Bronchial epithelial cell (primary cell): ENCODE measurements around the gene PRKG1. TPM values are rescaled to one million over a fixed set of nuclear protein-coding genes. Genes with fewer than 3 reads are reported as not detected.
A peak's percentile ranks its signal among the peaks of the same experiment; 100 is the strongest.

Source experiments
- DNase-seq: peaks from one replicate; pipeline ENCODE4 v3.0.0-alpha.2; 2010; ENCODE audit warnings: low read depth
- FAIRE-seq: peaks from 2 replicates; lab custom pipeline; 2011; peaks lifted over from hg19 to GRCh38; lab: Jason Lieb, UNC
- H3K27me3 ChIP-seq: 2 replicates; pipeline ENCODE4 v1.5.1; 2011; ENCODE audit warnings: low read length; ENCODE audit not compliant: control insufficient read depth, insufficient read depth
- H3K36me3 ChIP-seq: 2 replicates; pipeline ENCODE4 v1.5.1; 2011; ENCODE audit warnings: low read length; ENCODE audit not compliant: control insufficient read depth, insufficient read depth
- H3K4me3 ChIP-seq: 2 replicates; pipeline ENCODE4 v1.5.1; 2011; ENCODE audit warnings: mild to moderate bottlenecking, low read depth, low read length, control low read depth
- total RNA-seq: library from RNA; depleted of rRNA; stranded (reverse); fragments of >200 nt; gene quantifications from 2 replicates; pipeline ENCODE4 v1.2.1, GENCODE V29; 2014
- TF ChIP-seq, protein P1 (sequence below): IDR thresholded peaks from 2 replicates; pipeline ENCODE4 v1.5.1; 2011; ENCODE audit warnings: mild to moderate bottlenecking, moderate library complexity, low read length, control low read depth, inconsistent platforms; ENCODE audit not compliant: insufficient read depth, severe bottlenecking

Gene PRKG1
- total RNA-seq, 1 donor from 2014 or later: 0.26 TPM

DNA sequence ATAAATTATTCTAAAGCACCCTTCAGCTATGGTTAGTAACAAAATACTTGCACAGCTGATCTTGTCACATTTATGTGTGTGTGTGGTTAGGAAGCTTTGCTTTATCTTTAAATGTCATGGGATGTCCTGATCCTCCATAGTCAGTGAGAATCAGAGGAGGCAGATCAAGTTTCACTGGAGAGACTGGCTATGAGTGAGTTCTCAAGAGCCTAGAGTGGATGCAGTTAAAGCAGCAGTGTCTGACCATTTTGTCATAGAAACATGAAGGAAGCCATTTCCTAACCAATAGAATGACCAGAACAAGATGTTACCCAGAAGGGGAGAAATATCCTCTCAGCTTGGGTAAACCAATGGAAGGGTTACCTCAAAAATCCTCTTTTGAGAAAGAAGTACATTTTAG, 1032.6 kb downstream of the PRKG1 start:
- H3K27me3 ChIP-seq: no peaks in the 10 kb centered on the region
- H3K4me3 ChIP-seq: no peak overlapping the region
- TF ChIP-seq, protein P1, sequence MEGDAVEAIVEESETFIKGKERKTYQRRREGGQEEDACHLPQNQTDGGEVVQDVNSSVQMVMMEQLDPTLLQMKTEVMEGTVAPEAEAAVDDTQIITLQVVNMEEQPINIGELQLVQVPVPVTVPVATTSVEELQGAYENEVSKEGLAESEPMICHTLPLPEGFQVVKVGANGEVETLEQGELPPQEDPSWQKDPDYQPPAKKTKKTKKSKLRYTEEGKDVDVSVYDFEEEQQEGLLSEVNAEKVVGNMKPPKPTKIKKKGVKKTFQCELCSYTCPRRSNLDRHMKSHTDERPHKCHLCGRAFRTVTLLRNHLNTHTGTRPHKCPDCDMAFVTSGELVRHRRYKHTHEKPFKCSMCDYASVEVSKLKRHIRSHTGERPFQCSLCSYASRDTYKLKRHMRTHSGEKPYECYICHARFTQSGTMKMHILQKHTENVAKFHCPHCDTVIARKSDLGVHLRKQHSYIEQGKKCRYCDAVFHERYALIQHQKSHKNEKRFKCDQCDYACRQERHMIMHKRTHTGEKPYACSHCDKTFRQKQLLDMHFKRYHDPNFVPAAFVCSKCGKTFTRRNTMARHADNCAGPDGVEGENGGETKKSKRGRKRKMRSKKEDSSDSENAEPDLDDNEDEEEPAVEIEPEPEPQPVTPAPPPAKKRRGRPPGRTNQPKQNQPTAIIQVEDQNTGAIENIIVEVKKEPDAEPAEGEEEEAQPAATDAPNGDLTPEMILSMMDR: no peak
- DNase-seq (no peak), FAIRE-seq (no peak)
- H3K36me3 ChIP-seq: no peaks in the 10 kb centered on the region

DNA sequence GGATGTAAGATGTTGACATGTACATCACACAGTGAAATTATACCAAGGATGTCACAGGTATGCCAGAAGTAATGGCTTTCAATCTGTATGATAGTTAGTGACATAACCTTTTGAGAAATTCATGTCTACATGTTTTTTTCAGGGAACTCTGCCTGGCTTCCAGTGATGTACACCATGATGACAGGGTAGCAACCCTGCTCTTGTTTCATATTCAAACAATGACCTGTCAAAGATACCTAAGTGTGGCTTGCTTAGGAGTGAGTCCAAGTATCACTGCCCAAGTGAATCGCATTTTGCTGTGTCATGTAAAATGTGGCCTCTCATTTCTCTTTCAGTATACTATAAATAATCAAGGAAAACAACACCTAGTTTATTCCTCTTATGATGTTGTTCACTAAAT, 1033.9 kb downstream of the PRKG1 start:
- TF ChIP-seq, protein P1: no peak
- H3K27me3 ChIP-seq: no peaks in the 10 kb centered on the region
- H3K4me3 ChIP-seq: no peak overlapping the region
- no peak for FAIRE-seq
- no peaks in the 10 kb centered on the region for H3K36me3 ChIP-seq
- no peak for DNase-seq

DNA sequence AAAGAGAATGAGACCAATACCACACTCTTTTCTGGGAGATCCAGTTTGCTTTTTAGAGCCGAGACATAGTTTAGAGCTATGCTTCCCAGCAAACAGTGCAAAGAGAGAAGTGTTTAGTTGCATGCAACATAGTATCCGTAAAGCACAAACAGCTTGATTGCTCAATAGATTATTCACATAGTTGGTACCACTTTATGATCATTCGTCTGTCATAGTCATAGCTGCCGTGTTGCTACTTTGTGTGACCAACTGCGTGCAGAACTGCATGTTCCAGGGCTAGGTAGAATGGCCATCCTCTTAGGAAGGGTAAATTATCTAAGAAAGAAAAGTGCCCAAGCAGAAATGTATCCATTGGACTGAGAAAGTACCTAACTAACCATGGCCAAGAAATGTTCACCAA, 1036.3 kb downstream of the PRKG1 start:
- DNase-seq: no peak
- Histone ChIP-seq H3K4me3 (no peak overlapping the region), H3K36me3 (no peaks in the 10 kb centered on the region), H3K27me3 (no peaks in the 10 kb centered on the region)
- no peak for FAIRE-seq
- TF ChIP-seq, protein P1: no peak

DNA sequence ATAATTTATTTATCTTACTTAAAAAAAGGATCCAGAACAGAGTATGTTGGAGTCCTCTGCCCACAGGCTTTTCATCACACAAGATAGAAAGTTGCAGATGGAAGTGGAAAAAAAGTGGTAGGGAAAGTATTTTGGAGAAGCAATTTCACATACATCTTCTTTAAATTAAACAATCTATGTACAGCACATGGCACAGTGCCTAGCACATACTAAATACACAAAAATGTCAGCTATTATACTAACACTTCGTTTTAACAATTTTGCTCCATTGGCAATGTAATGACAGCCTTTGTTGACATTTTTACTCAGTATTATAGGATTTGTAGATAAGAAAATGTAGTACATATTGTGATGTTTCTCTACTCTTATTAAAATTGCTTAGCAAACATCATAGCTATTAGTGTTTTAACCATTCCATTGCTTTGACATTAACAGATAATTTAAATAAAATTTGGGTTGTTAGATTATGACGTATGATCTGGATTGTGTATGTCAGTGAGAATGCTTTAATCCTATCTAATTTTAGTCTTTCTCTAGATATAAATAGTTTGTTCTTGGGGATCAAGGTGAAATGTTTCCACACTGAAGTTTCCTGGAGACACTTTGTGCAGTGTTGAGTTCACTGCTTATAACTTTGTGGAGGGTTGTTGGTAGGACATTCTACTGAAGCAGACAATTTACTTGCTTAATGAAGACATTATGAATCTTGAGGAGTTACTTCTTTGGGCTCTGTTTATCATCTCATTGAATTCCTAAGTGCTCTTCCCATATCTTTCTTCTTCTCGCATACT, 1037.0 kb downstream of the PRKG1 start:
- DNase-seq (no peak), FAIRE-seq (no peak)
- TF ChIP-seq, protein P1: no peak
- Histone ChIP-seq H3K4me3 (no peak overlapping the region), H3K27me3 (no peaks in the 10 kb centered on the region), H3K36me3 (no peaks in the 10 kb centered on the region)

DNA sequence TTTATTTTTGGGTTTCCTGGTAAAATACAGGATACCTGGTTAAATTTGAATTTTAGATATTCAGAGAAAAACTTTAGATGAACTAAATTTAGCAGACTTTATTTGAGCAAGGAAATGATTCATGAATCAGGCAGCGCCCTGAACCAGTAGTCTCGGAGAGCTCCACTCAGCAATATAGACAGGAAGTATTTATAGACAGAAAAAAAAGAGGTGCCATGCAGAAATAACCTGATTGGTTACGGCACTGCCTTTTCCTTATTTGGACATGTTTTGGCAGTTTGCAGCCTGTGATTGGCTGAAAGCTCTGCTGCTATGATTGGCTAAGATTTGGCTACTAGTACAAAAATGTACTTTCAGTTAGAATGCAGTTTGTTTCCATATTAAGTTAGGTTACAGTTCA, 1041.5 kb downstream of the PRKG1 start:
- TF ChIP-seq, protein P1: no peak
- Histone ChIP-seq H3K27me3 (no peaks in the 10 kb centered on the region), H3K4me3 (no peak overlapping the region), H3K36me3 (no peaks in the 10 kb centered on the region)
- DNase-seq: peak; percentile 63
- no peak for FAIRE-seq

DNA sequence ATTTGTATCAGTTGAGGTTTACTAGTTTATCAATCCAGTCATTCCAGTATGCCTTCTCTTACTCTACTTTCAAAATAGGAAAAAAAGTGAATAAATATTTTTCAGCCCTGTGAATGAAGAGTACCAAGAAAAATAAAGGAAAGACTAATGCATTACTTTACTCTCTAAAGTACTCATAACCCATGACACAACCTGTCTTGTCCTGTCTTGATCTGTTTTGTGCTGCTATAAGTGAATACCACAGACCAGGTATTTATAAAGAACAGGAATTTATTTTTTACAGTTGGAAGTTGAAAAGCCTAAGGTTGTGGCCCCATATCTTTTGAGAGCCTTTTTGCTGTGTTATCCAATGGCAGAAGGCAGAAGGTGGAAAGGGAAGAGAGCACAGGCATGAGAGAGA, 1045.2 kb downstream of the PRKG1 start:
- no peak for FAIRE-seq

More for the DNA sequence above, 1045.2 kb downstream of the PRKG1 start:
- TF ChIP-seq, protein P1: no peak
- H3K27me3 ChIP-seq: no peaks in the 10 kb centered on the region
- peak; percentile 57 for DNase-seq
- no peaks in the 10 kb centered on the region for H3K36me3 ChIP-seq
- no peak overlapping the region for H3K4me3 ChIP-seq
